Right lobe of liver (tissue), 4 donors: ENCODE measurements around the gene CTRB1.

Source experiments
- CTCF ChIP-seq, 4 donors: fragments of 200-600 bp in 3 of 4; fragments of 450-650 bp in 1 of 4; IDR thresholded peaks; one replicate each; pipeline versions ENCODE4 v1.5.1 to v1.8.0; 2016 to 2022; ENCODE audit warnings: antibody characterized with exemption in 4 of 4, mild to moderate bottlenecking in 2 of 4
- POLR2A ChIP-seq: fragments of 450-650 bp; IDR thresholded peaks from one replicate; pipeline ENCODE4 v1.6.1; 2017; ENCODE audit warnings: antibody characterized with exemption, mild to moderate bottlenecking
- donor health status: DM: no; HTN: no; CAD: no.
- donor health status: DM: no; HTN: no; CAD: no.
- donor health status: DM: no; HTN: yes; CAD: no.

GRCh38 chr16:75217389-75217851, 1.4 kb upstream of the CTRB1 start:
- no peak for TF ChIP-seq CTCF (IDR thresholded peaks at IDR 0.05)
- no peak for TF ChIP-seq POLR2A
